Bronchial epithelial cell (primary cell): Measurements from ENCODE around the gene TBL1Y. TPM values are rescaled to one million over a fixed set of nuclear protein-coding genes. Genes with fewer than 3 reads are reported as not detected.

ENCODE experiments used
- DNase-seq: peaks from one replicate; pipeline ENCODE4 v3.0.0-alpha.2; 2010; ENCODE audit warnings: low read depth
- FAIRE-seq: peaks from 2 replicates; lab custom pipeline; 2011; peaks lifted over from hg19 to GRCh38; lab: Jason Lieb, UNC
- H3K27me3 ChIP-seq: 2 replicates; pipeline ENCODE4 v1.5.1; 2011; ENCODE audit warnings: low read length; ENCODE audit not compliant: control insufficient read depth, insufficient read depth
- H3K36me3 ChIP-seq: 2 replicates; pipeline ENCODE4 v1.5.1; 2011; ENCODE audit warnings: low read length; ENCODE audit not compliant: control insufficient read depth, insufficient read depth
- H3K4me3 ChIP-seq: 2 replicates; pipeline ENCODE4 v1.5.1; 2011; ENCODE audit warnings: mild to moderate bottlenecking, low read depth, low read length, control low read depth
- total RNA-seq: library from RNA; depleted of rRNA; stranded (reverse); fragments of >200 nt; gene quantifications from 2 replicates; pipeline ENCODE4 v1.2.1, GENCODE V29; 2014
- TF ChIP-seq, protein P1 (sequence below): IDR thresholded peaks from 2 replicates; pipeline ENCODE4 v1.5.1; 2011; ENCODE audit warnings: mild to moderate bottlenecking, moderate library complexity, low read length, control low read depth, inconsistent platforms; ENCODE audit not compliant: insufficient read depth, severe bottlenecking

TBL1Y gene
- total RNA-seq, 1 donor from 2014 or later = 2.9 TPM

DNA sequence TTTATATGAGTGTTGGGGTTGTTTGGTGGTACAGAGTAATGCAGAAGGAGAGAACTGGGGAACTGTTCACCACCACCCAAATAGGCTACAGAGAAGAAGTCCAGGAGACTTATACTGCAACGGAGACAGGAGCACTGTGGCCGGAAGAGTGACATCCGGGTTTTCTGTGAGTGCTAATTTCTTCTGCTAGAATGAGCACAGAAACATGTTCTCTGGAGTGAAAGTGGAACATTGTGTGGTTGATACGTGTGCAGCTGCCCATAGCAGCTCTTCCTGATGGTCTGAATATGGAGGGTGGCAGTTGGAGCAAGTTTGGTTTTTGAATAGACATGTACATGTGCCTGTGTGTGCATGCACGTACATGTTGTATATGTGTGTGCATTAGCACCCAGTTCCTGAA lies 67.3 kb downstream of the TBL1Y start:
- no peak for FAIRE-seq
- Histone ChIP-seq H3K27me3 (no peaks in the 10 kb centered on the region), H3K36me3 (no peaks in the 10 kb centered on the region), H3K4me3 (no peak overlapping the region)
- TF ChIP-seq, protein P1, sequence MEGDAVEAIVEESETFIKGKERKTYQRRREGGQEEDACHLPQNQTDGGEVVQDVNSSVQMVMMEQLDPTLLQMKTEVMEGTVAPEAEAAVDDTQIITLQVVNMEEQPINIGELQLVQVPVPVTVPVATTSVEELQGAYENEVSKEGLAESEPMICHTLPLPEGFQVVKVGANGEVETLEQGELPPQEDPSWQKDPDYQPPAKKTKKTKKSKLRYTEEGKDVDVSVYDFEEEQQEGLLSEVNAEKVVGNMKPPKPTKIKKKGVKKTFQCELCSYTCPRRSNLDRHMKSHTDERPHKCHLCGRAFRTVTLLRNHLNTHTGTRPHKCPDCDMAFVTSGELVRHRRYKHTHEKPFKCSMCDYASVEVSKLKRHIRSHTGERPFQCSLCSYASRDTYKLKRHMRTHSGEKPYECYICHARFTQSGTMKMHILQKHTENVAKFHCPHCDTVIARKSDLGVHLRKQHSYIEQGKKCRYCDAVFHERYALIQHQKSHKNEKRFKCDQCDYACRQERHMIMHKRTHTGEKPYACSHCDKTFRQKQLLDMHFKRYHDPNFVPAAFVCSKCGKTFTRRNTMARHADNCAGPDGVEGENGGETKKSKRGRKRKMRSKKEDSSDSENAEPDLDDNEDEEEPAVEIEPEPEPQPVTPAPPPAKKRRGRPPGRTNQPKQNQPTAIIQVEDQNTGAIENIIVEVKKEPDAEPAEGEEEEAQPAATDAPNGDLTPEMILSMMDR = no peak
- peak; percentile 48 for DNase-seq

DNA sequence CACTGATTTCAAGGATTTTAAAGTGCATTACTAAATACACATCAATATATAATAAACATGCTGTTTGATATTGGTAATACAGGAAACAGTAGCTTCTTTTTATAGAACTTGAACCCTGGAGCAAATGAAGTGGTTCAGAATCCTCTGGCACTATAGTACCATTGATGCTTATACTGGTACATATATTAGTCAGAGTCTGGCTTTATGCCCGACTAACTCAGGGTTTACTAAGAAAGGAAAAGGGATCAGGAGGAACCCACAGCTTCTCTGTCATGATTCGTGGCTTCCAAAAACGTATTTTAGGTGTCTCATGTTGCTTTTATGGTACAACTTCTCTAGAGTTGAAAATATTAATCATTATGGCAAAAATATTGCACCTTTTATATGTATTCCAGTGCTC lies 72.7 kb downstream of the TBL1Y start:
- Histone ChIP-seq H3K36me3 (no peaks in the 10 kb centered on the region), H3K4me3 (no peak overlapping the region), H3K27me3 (no peaks in the 10 kb centered on the region)
- TF ChIP-seq, protein P1 = no peak
- FAIRE-seq (no peak), DNase-seq (peak; percentile 55)

- no peaks in the 10 kb centered on the region for H3K36me3 ChIP-seq
- no peaks in the 10 kb centered on the region for H3K27me3 ChIP-seq
- TF ChIP-seq, protein P1 = no peak
- no peak overlapping the region for H3K4me3 ChIP-seq
- FAIRE-seq (no peak), DNase-seq (peak; percentile 42)
Observed at GRCh38 chrY:6987811-6988210, 77.3 kb downstream of the TBL1Y start.

- TF ChIP-seq, protein P1 = no peak
- FAIRE-seq (no peak), DNase-seq (no peak)
- Histone ChIP-seq H3K36me3 (no peaks in the 10 kb centered on the region), H3K4me3 (no peak overlapping the region), H3K27me3 (no peaks in the 10 kb centered on the region)
Observed at GRCh38 chrY:6989886-6990620, 79.6 kb downstream of the TBL1Y start.

- FAIRE-seq (no peak), DNase-seq (no peak)
- TF ChIP-seq, protein P1 = no peak
- no peaks in the 10 kb centered on the region for H3K36me3 ChIP-seq
- H3K4me3 ChIP-seq = no peak overlapping the region
- no peaks in the 10 kb centered on the region for H3K27me3 ChIP-seq
Observed at GRCh38 chrY:6992041-6992440, 81.5 kb downstream of the TBL1Y start.

- H3K4me3 ChIP-seq = no peak overlapping the region
- FAIRE-seq (no peak), DNase-seq (no peak)
- H3K27me3 ChIP-seq = no peaks in the 10 kb centered on the region
- TF ChIP-seq, protein P1 = no peak
- no peaks in the 10 kb centered on the region for H3K36me3 ChIP-seq
Observed at GRCh38 chrY:6995987-6996386, 85.5 kb downstream of the TBL1Y start.
